Endothelial cell of umbilical vein (primary cell): ENCODE measurements around the gene MAL. TPM values are rescaled to one million over a fixed set of nuclear protein-coding genes. Genes with fewer than 3 reads are reported as not detected.

Source experiments
- BruUV-seq: library from RNA; stranded (reverse); fragments of 400-500 nt; replicated peaks from 2 replicates; lab custom pipeline; 2021; lab: Mats Ljungman, UMichigan
- CTCF ChIA-PET: fragments of 300-600, 350-600 bp; sonication (Branson Sonifier 250); formaldehyde crosslinking; loops from one replicate; lab custom pipeline; 2021; ENCODE audit warnings: antibody characterized with exemption, inconsistent platforms; lab: Charles Lee
- POLR2A ChIA-PET: fragments of 300-600, 350-600 bp; sonication (Branson Sonifier 250); formaldehyde crosslinking; loops from one replicate; lab custom pipeline; 2021; ENCODE audit warnings: antibody characterized with exemption, inconsistent platforms; lab: Charles Lee
- DNase-seq: peaks from one replicate; pipeline ENCODE4 v3.0.0-alpha.2; 2011; ENCODE audit warnings: low read depth, low spot score
- FAIRE-seq: peaks from 2 replicates; lab custom pipeline; 2011; peaks lifted over from hg19 to GRCh38; lab: Jason Lieb, UNC
- H2AFZ ChIP-seq: 2 replicates; pipeline ENCODE4 v1.6.0; 2012; ENCODE audit warnings: low read depth, low read length, control low read depth, inconsistent platforms
- H3K27ac ChIP-seq: 2 replicates; pipeline ENCODE4 v1.5.1; 2011; ENCODE audit warnings: low read depth, mild to moderate bottlenecking, control low read depth, low read length, moderate library complexity; ENCODE audit not compliant: insufficient read depth
- H3K27me3 ChIP-seq, 2 experiments: 2 replicates each; pipeline versions ENCODE4 v1.6.0 to v1.6.1; 2011; ENCODE audit warnings: low read length in 2 of 2, mixed read lengths in 1 of 2; ENCODE audit not compliant: control insufficient read depth in 2 of 2, insufficient read depth in 2 of 2
- H3K36me3 ChIP-seq, 2 experiments: 2 replicates in 1 of 2; 3 replicates in 1 of 2; pipeline ENCODE4 v1.5.1; 2011; ENCODE audit warnings: low read length in 2 of 2, mild to moderate bottlenecking in 1 of 2, moderate library complexity in 1 of 2; ENCODE audit not compliant: control insufficient read depth in 2 of 2, insufficient read depth in 2 of 2; ENCODE audit errors: extremely low read depth in 1 of 2
- H3K4me1 ChIP-seq: 3 replicates; pipeline ENCODE4 v1.5.1; 2011; ENCODE audit warnings: mild to moderate bottlenecking, low read length; ENCODE audit not compliant: control insufficient read depth, insufficient read depth; ENCODE audit errors: extremely low read depth
- H3K4me2 ChIP-seq: 2 replicates; pipeline ENCODE4 v1.6.1; 2011; ENCODE audit warnings: low read length, control low read depth, mixed read lengths; ENCODE audit not compliant: insufficient read depth
- H3K4me3 ChIP-seq, 3 experiments: fragments of 200-600 bp in 1 of 3; sonication (generic), shearing (Covaris generic) in 1 of 3; replicated peaks in 1 of 3; 2 replicates each; pipeline ENCODE4 v1.5.1; 2011 to 2016; ENCODE audit warnings: control low read depth in 3 of 3, low read length in 3 of 3, mild to moderate bottlenecking in 2 of 3, inconsistent platforms in 1 of 3, low read depth in 1 of 3, moderate library complexity in 1 of 3; ENCODE audit not compliant: insufficient read depth in 1 of 3
- H3K79me2 ChIP-seq: 2 replicates; pipeline ENCODE4 v1.6.0; 2012; ENCODE audit warnings: low read length, inconsistent platforms; ENCODE audit not compliant: control insufficient read depth, insufficient read depth
- H3K9ac ChIP-seq: replicated peaks from 2 replicates; pipeline ENCODE3; 2011; ENCODE audit warnings: low read length, control low read depth; ENCODE audit not compliant: insufficient read depth; ENCODE audit errors: extremely low read depth
- H3K9me1 ChIP-seq: replicated peaks from 3 replicates; pipeline ENCODE4 v1.6.0; 2011; ENCODE audit warnings: mild to moderate bottlenecking, low read length; ENCODE audit not compliant: control insufficient read depth, insufficient read depth; ENCODE audit errors: extremely low read depth
- H3K9me3 ChIP-seq: replicated peaks from 2 replicates; pipeline ENCODE4 v1.5.1; 2012; ENCODE audit warnings: low read length, inconsistent platforms; ENCODE audit not compliant: control insufficient read depth, insufficient read depth
- H4K20me1 ChIP-seq: replicated peaks from 2 replicates; pipeline ENCODE3; 2011; ENCODE audit warnings: mild to moderate bottlenecking, low read length; ENCODE audit not compliant: control insufficient read depth, insufficient read depth; ENCODE audit errors: extremely low read depth
- CTCF ChIP-seq, 2 donors: IDR thresholded peaks; 1 replicate in 1 of 2; 2 replicates in 1 of 2; pipeline ENCODE4 v1.5.1; 2011; ENCODE audit warnings: low read length in 2 of 2, mild to moderate bottlenecking in 2 of 2, moderate library complexity in 2 of 2, control low read depth in 1 of 2, inconsistent platforms in 1 of 2, low read depth in 1 of 2; ENCODE audit not compliant: insufficient read depth in 1 of 2; ENCODE audit errors: extremely low read depth in 1 of 2
- EZH2 ChIP-seq: IDR thresholded peaks from 2 replicates; pipeline ENCODE4 v1.6.1; 2012; ENCODE audit warnings: borderline replicate concordance, low read depth, mild to moderate bottlenecking, moderate library complexity, low read length, inconsistent platforms; ENCODE audit not compliant: severe bottlenecking
- FOS ChIP-seq: IDR thresholded peaks from 2 replicates; pipeline ENCODE4 v1.6.1; 2011; ENCODE audit warnings: mild to moderate bottlenecking, low read length, moderate library complexity, borderline replicate concordance; ENCODE audit not compliant: insufficient read depth
- GATA2 ChIP-seq: IDR thresholded peaks from 2 replicates; pipeline ENCODE4 v1.7.0; 2011; ENCODE audit warnings: low read depth, mild to moderate bottlenecking, moderate library complexity, mixed read lengths, low read length; ENCODE audit not compliant: insufficient read length, insufficient read depth
- JUN ChIP-seq: IDR thresholded peaks from 2 replicates; pipeline ENCODE4 v1.6.1; 2011; ENCODE audit warnings: borderline replicate concordance, low read depth; ENCODE audit not compliant: insufficient read length, insufficient read depth
- MAX ChIP-seq: IDR thresholded peaks from 2 replicates; pipeline ENCODE4 v1.6.1; 2011; ENCODE audit not compliant: insufficient read depth, insufficient read length
- MYC ChIP-seq: IDR thresholded peaks from one replicate; pipeline ENCODE4 v1.6.1; 2011; ENCODE audit warnings: mild to moderate bottlenecking, low read depth, low read length
- POLR2A ChIP-seq: IDR thresholded peaks from 2 replicates; pipeline ENCODE4 v1.6.1; 2012; ENCODE audit warnings: low read depth, mild to moderate bottlenecking, control low read depth, low read length
- POLR2AphosphoS5 ChIP-seq: IDR thresholded peaks from 2 replicates; pipeline ENCODE4 v1.6.1; 2012; ENCODE audit warnings: low read depth, mild to moderate bottlenecking, control low read depth, low read length, moderate library complexity; ENCODE audit not compliant: insufficient read depth
- dilution Hi-C: fragments of 300-500 bp; cut with MboI; formaldehyde crosslinking; loops from one replicate; pipeline ENCODE4 v1.15.0; 2019; ENCODE audit warnings: low sequenced_read_pairs; ENCODE audit not compliant: extremely low pct_ligation_motif_present
- intact Hi-C: fragments of 100-400 bp; cut with micrococcal nuclease; formaldehyde crosslinking; loops from one replicate; pipeline ENCODE4 v1.10.0; 2022
- polyA plus RNA-seq, 4 experiments: library from polyadenylated mRNA; depleted of rRNA in 3 of 4; stranded (reverse) in 3 of 4; unstranded in 1 of 4; fragments of >200 nt; gene quantifications; 2 replicates each; pipeline versions ENCODE4 v1.2.1 to v1.2.3, GENCODE V29; 2011 to 2012; ENCODE audit warnings: missing spikeins in 1 of 4
- total RNA-seq: library from RNA; stranded (reverse); gene quantifications from 2 replicates; pipeline ENCODE4 v1.2.3, GENCODE V29; 2021

Gene MAL
- total and polyA plus RNA-seq, 2 donors (not counting 3 experiments of a cell fraction or from before 2014, with no cell fraction given): not detected

DNA sequence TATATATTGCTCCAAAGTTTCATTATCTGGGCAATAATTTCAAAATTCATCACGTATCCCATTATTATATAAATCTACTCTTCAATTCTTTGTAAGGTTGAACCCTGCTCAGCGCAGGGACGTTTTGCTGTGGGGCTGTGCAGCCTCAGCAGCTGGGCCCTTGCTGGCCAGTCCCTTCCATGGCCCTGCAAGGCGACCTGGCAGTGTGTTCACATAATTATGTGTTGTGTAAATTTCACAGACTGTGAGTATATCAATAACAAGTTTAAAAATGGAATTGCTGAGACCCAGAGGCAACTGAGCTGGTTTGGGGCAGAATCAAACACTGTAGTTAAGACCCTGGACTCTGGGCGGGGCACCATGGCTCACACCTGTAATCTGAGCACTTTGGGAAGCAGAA, 16.1 kb upstream of the MAL start:
- no peaks in the 10 kb centered on the region for H3K4me1 ChIP-seq
- H3K4me3 ChIP-seq: no peak overlapping the region
- no peaks in the 10 kb centered on the region for H4K20me1 ChIP-seq
- H3K9ac ChIP-seq: no peak overlapping the region
- TF ChIP-seq GATA2: no peak
- TF ChIP-seq POLR2AphosphoS5: no peak
- TF ChIP-seq MAX: no peak
- no peak for TF ChIP-seq MYC
- TF ChIP-seq JUN: no peak
- no peak for TF ChIP-seq POLR2A
- no peak for TF ChIP-seq EZH2
- no peak for TF ChIP-seq FOS
- no peak for TF ChIP-seq CTCF (IDR thresholded peaks at IDR 0.05; ENCODE audit: extremely low read depth in 1 of 2, insufficient read depth in 1 of 2, low read depth in 1 of 2, low read length in 2 of 2)
- dilution Hi-C loops (no loop called here), intact Hi-C loops (no loop called here)
- no peaks in the 10 kb centered on the region for H3K9me1 ChIP-seq
- no peak overlapping the region for H3K4me2 ChIP-seq
- no peaks in the 10 kb centered on the region for H3K79me2 ChIP-seq
- no peaks in the 10 kb centered on the region for H3K27me3 ChIP-seq
- no peaks in the 10 kb centered on the region for H3K9me3 ChIP-seq
- H3K36me3 ChIP-seq: no peaks in the 10 kb centered on the region
- no peak overlapping the region for H3K27ac ChIP-seq
- CTCF ChIA-PET: interaction anchor here (1.1 kb wide), 1 partner anchor 23 kb away, joined by 4 read pairs; no protein-coding TSS in a partner anchor
- FAIRE-seq: no peak
- no peak for DNase-seq
- BruUV-seq: no TSS peak
- no peak overlapping the region for H2AFZ ChIP-seq
- POLR2A ChIA-PET: no interaction called here
